GM23338 (cell line): ENCODE data around the gene ZNF730. TPM values are rescaled to one million over a fixed set of nuclear protein-coding genes. Genes with fewer than 3 reads are reported as not detected.
A peak's percentile ranks its signal among the peaks of the same experiment; 100 is the strongest.

Source experiments
- ATAC-seq: fragments of 200-7000 bp; cut with Tn5 transposase; 3 replicates; pipeline ENCODE4 v1.9.1; 2020
- DNase-seq: peaks from one replicate; pipeline ENCODE4 v3.0.0-alpha.2; 2015; ENCODE audit warnings: low spot score
- H2AFZ ChIP-seq: fragments of 200-600 bp; sonication (generic); 2 replicates; pipeline ENCODE4 v1.8.0; 2016; ENCODE audit warnings: antibody characterized with exemption, mild to moderate bottlenecking, moderate library complexity
- H3F3A ChIP-seq: fragments of 200-600 bp; sonication (generic); replicated peaks from 2 replicates; pipeline ENCODE4 v1.8.0; 2017; ENCODE audit warnings: antibody characterized with exemption, mixed run types, low read depth
- H3K27ac ChIP-seq: fragments of 200-600 bp; sonication (generic); 2 replicates; pipeline ENCODE4 v1.6.1; 2016; ENCODE audit warnings: low read depth
- H3K27me3 ChIP-seq: fragments of 200-600 bp; sonication (generic); 2 replicates; pipeline ENCODE4 v1.8.0; 2016; ENCODE audit warnings: mild to moderate bottlenecking, mixed run types, moderate library complexity; ENCODE audit not compliant: insufficient read depth
- H3K36me3 ChIP-seq: fragments of 200-600 bp; sonication (generic); 2 replicates; pipeline ENCODE4 v1.8.0; 2016; ENCODE audit warnings: mild to moderate bottlenecking; ENCODE audit not compliant: insufficient read depth
- H3K4me1 ChIP-seq: fragments of 200-600 bp; sonication (generic); 2 replicates; pipeline ENCODE4 v1.8.0; 2016; ENCODE audit warnings: mild to moderate bottlenecking, moderate library complexity; ENCODE audit not compliant: insufficient read depth
- H3K4me2 ChIP-seq: fragments of 200-600 bp; sonication (generic); 2 replicates; pipeline ENCODE4 v1.7.1; 2017; ENCODE audit warnings: mixed run types
- H3K4me3 ChIP-seq: fragments of 200-600 bp; sonication (generic); 2 replicates; pipeline ENCODE4 v1.6.1; 2016; ENCODE audit warnings: mixed run types
- H3K79me2 ChIP-seq: fragments of 200-600 bp; sonication (generic); replicated peaks from 2 replicates; pipeline ENCODE4 v1.8.0; 2017; ENCODE audit warnings: mild to moderate bottlenecking; ENCODE audit not compliant: insufficient read depth
- H3K9me2 ChIP-seq: fragments of 200-600 bp; sonication (generic); 2 replicates; pipeline ENCODE4 v1.8.0; 2017; ENCODE audit not compliant: insufficient read depth
- H4K20me1 ChIP-seq: fragments of 200-600 bp; sonication (generic); replicated peaks from 2 replicates; pipeline ENCODE4 v1.8.0; 2017; ENCODE audit warnings: mild to moderate bottlenecking; ENCODE audit not compliant: insufficient read depth
- H3K27ac Mint-ChIP-seq: 2 replicates; pipeline ENCODE4 v1.8.0; 2020; ENCODE audit warnings: inconsistent platforms, mild to moderate bottlenecking, moderate library complexity, mixed read lengths
- H3K27me3 Mint-ChIP-seq: 3 replicates; pipeline ENCODE4 v1.8.0; 2022; ENCODE audit warnings: low read depth, mild to moderate bottlenecking, moderate library complexity, mixed read lengths, inconsistent platforms; ENCODE audit not compliant: insufficient read depth, poor library complexity
- H3K36me3 Mint-ChIP-seq: 3 replicates; pipeline ENCODE4 v1.8.0; 2021; ENCODE audit warnings: low read depth, mild to moderate bottlenecking, inconsistent platforms, moderate library complexity, mixed read lengths
- H3K4me1 Mint-ChIP-seq: 3 replicates; pipeline ENCODE4 v1.8.0; 2020; ENCODE audit warnings: mild to moderate bottlenecking, inconsistent platforms, mixed read lengths
- H3K4me3 Mint-ChIP-seq: 3 replicates; pipeline ENCODE4 v1.8.0; 2021; ENCODE audit warnings: moderate library complexity, mild to moderate bottlenecking, inconsistent platforms, mixed read lengths
- H3K9me3 Mint-ChIP-seq: 3 replicates; pipeline ENCODE4 v1.8.0; 2020; ENCODE audit warnings: moderate library complexity, mild to moderate bottlenecking, inconsistent platforms, mixed read lengths
- CREB1 ChIP-seq: fragments of 250-450 bp; sonication (Bioruptor Pico); IDR thresholded peaks from 2 replicates; pipeline ENCODE4 v1.5.0; 2020; ENCODE audit warnings: low read depth, mild to moderate bottlenecking, moderate library complexity
- CTCF ChIP-seq, 2 experiments: fragments of 200-600 bp in 1 of 2; sonication (generic) in 1 of 2; conservative IDR thresholded peaks; 2 replicates each; pipeline versions ENCODE4 v1.5.1 to v1.6.1; 2016 to 2017; ENCODE audit warnings: antibody characterized with exemption in 2 of 2, low read depth in 2 of 2, mild to moderate bottlenecking in 2 of 2, moderate library complexity in 1 of 2
- ETS1 ChIP-seq: IDR thresholded peaks from 2 replicates; pipeline ENCODE4 v1.6.1; 2016; ENCODE audit warnings: antibody characterized with exemption
- EZH2 ChIP-seq: fragments of 200-600 bp; sonication (generic); IDR thresholded peaks from one replicate; pipeline ENCODE4 v1.8.0; 2017; ENCODE audit warnings: antibody characterized with exemption, mild to moderate bottlenecking, low read depth; ENCODE audit not compliant: unreplicated experiment
- EZH2phosphoT487 ChIP-seq: fragments of 200-600 bp; sonication (generic); IDR thresholded peaks from one replicate; pipeline ENCODE4 v1.8.1; 2018; ENCODE audit warnings: antibody characterized with exemption; ENCODE audit not compliant: unreplicated experiment
- JUNB ChIP-seq: IDR thresholded peaks from one replicate; pipeline ENCODE4 v1.6.1; 2016; ENCODE audit warnings: antibody characterized with exemption; ENCODE audit not compliant: unreplicated experiment
- NANOG ChIP-seq: IDR thresholded peaks from 2 replicates; pipeline ENCODE4 v1.6.1; 2016; ENCODE audit warnings: antibody characterized with exemption, borderline replicate concordance
- POLR2AphosphoS5 ChIP-seq: IDR thresholded peaks from 2 replicates; pipeline ENCODE4 v1.6.1; 2016; ENCODE audit warnings: antibody characterized with exemption, low read depth
- REST ChIP-seq: IDR thresholded peaks from one replicate; pipeline ENCODE4 v1.6.1; 2018; ENCODE audit warnings: antibody characterized with exemption; ENCODE audit not compliant: unreplicated experiment
- STAT1 ChIP-seq: IDR thresholded peaks from one replicate; pipeline ENCODE4 v1.6.1; 2016; ENCODE audit warnings: antibody characterized with exemption; ENCODE audit not compliant: unreplicated experiment
- ZNF114 ChIP-seq: fragments of 250-450 bp; sonication (Bioruptor Pico); IDR thresholded peaks from 2 replicates; pipeline ENCODE4 v1.5.0; 2020; ENCODE audit warnings: mild to moderate bottlenecking, moderate library complexity
- ZNF331 ChIP-seq: fragments of 250-450 bp; sonication (Bioruptor Pico); IDR thresholded peaks from 2 replicates; pipeline ENCODE4 v1.5.0; 2020; ENCODE audit warnings: low read depth, mild to moderate bottlenecking, moderate library complexity
- ZNF462 ChIP-seq: fragments of 250-450 bp; sonication (Bioruptor Pico); IDR thresholded peaks from 2 replicates; pipeline ENCODE4 v1.5.0; 2020; ENCODE audit warnings: mild to moderate bottlenecking, moderate library complexity
- polyA plus RNA-seq: library from polyadenylated mRNA; unstranded; fragments of >200 nt; fragmentation: Nextera tagmentation; extraction: Ambion mirVana; gene quantifications from 2 replicates; pipeline ENCODE4 v1.2.1, GENCODE V29; 2016
- total RNA-seq: library from RNA; depleted of rRNA; stranded (reverse); fragments of >200 nt; shearing (Covaris generic); gene quantifications from 2 replicates; pipeline ENCODE4 v1.2.3, GENCODE V29; 2014

ZNF730 gene
- total and polyA plus RNA-seq, 2 experiments from 2014 or later, result 22.0 to 41.8 TPM

- Histone ChIP-seq H2AFZ (no peak overlapping the region), H3K27me3 (no peaks in the 10 kb centered on the region), H3K79me2 (peaks cover 66% of the 10 kb centered on the region), H3F3A (0 out of 2 replicates have a peak, but pooled peaks cover 3% of the 10 kb centered on the region), H3K4me3 (no peak overlapping the region), H4K20me1 (peaks cover 54% of the 10 kb centered on the region), H3K4me1 (no peaks in the 10 kb centered on the region), H3K36me3 (peaks cover 74% of the 10 kb centered on the region), H3K4me2 (no peak overlapping the region), H3K9me2 (no peaks in the 10 kb centered on the region), H3K27ac (no peak overlapping the region)
- TF ChIP-seq ETS1 (no peak), ZNF462 (no peak), ZNF331 (CRISPR knock-in tag) (no peak), NANOG (no peak), EZH2 (no peak), REST (no peak), CTCF (conservative IDR thresholded peaks at IDR 0.05; ENCODE audit: low read depth in 2 of 2) (no peak), STAT1 (no peak), ZNF114 (CRISPR knock-in tag) (no peak), POLR2AphosphoS5 (no peak), JUNB (no peak), CREB1 (CRISPR knock-in tag) (no peak), EZH2phosphoT487 (no peak)
- Mint-ChIP-seq H3K27me3 (peaks cover 2% of the 10 kb centered on the region), H3K27ac (peak overlapping the region; percentile 38; the same call in 1 of the 2 replicates), H3K4me1 (no peaks in the 10 kb centered on the region), H3K4me3 (no peak overlapping the region), H3K9me3 (peaks cover 3% of the 10 kb centered on the region; the same call in 1 of the 3 replicates), H3K36me3 (peaks cover 92% of the 10 kb centered on the region)
- DNase-seq (no peak), ATAC-seq (no peak)
Observed at GRCh38 chr19:23098286-23098685, 18.5 kb upstream of the ZNF730 start.
